HG03432 (cell line): ENCODE measurements around the gene SDC4.
"Not testable (repeated sequence)": the region's sequence is repeated elsewhere in the genome, so short reads cannot be mapped to it uniquely, and the experiment has no call there.

Source experiments
- ATAC-seq: cut with Tn5 transposase; IDR thresholded peaks from one replicate; pipeline ENCODE4 v1.9.1; 2021; ENCODE audit warnings: mild to moderate bottlenecking, moderate library complexity; ENCODE audit not compliant: unreplicated experiment

SDC4 gene

DNA sequence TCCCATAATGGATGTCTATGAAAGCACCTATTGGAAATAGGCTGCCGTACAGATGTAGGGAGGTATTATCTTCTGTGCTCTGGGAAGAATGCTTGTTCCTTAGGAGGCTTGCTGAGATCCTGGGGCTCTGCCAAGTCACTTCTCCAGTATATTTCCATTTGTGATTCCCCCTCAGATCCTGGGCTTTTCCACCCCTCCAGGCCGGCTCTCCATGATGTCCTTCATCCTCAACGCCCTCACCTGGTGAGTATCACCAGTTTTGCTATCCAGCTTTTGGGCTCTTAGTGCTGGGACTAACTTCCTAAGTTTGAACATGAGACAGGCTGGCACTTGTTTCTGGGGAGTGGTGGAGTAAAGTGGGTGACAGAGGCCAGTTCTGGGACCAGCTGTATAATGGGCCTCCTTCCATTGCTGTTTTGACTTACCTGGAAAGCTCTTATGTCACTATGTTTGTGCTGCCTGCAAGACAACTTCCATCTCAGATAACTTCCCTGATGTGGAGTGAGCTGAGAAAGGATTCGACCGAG is 17.3 kb upstream of the SDC4 start:
- no peak for ATAC-seq

DNA sequence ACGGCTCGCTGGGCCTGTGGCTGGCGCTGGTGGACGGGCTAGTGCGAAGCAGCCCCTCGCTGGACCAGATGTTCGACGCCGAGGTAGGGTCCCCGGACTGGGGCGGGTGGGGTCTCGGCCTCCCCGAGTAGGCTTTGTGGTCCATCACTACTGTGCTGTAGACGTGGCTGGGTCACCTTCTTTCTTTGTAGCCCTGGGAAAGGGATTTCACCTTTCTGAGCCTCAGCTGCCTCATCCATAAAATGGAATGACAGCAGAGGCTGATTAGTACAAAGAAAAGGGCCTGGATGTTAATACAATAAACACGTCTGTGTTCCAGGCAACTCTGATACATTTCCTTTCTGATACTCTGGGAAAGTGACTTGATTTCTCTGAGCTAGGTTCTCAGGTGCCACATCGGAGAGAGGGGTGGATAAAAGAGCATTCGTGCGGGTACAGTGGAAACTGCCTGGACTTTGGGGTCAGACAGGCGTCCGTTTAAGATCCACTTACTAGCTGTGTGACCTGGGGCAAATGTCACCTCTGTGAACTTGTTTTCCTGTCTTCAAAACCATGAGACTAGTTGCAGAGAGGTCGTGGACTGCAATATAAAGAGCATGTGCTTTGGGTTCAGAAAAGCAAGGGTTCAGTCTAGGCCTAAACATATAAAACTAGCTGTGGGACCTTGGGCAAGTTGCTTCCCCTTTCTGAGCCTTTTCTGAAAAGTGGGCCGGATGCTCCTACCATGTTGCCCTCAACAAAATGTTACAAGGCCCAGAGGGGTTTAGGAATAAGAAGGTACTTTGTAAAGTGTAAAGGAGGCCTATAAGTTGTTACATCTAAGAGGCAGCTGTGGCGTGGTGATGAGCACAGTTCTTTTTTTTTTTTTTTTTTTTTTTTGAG is 15.6 kb upstream of the SDC4 start:
- no peak for ATAC-seq

DNA sequence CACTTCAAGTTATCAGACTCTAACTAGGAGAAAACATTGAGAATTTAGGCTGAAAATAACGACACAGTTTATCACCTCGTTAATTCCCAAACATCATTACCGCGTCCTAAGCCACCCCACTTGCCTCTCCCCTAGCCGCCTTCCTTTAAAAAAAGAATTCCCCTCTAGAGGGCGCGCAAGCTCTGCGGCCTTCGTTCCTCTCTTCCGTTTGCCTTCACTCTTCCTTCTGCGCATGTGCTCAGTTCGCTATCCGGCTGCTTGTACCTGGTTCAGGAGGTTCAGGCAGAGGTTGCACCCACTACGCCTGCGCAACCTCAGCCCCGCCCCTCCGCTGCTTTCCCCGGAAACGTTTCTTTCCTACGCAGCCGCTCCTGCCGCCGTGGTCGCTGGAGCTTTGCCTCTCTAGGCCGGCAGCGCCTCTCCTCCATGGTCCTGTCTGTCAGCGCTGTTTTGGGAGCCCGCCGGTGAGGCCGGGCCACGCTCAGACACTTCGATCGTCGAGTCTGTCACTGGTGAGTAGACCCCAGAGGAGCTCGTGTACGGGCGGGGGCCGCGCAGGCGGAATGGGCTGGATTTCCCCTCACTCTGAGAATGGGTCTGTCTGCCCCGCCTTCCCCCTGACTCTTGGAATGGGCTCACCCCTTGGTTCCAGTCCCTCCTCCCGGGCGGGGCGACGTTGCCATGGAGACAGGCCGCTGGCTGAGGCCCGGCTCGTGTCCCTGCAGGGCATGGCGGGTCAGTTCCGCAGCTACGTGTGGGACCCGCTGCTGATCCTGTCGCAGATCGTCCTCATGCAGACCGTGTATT is 14.8 kb upstream of the SDC4 start, which contains the start of gene SYS1:
TSS of gene SYS1 (plus strand) at position 353 of the 807 bp plus-strand sequence. CDS start at position 729, 376 bp downstream.
- ATAC-seq: peak; percentile 79

DNA sequence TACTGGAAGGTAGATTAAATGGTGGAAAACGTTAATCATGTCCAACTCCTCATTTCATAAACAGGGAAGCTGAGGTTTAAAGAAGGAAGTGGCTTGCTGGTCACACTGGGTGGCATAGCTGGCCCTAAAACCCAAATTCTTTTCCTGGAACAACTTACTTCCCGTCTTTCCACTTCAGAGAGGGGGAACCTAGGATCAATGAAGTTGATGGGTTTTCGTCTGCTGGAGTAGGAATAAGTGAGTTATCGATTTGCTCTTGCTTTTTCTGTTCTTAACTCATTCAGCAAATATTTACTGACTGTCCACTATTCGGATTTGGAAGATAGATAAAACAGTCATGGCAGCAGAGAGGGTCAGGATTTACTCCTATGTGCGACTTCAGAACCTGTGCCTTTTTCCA is 13.6 kb upstream of the SDC4 start:
- ATAC-seq: no peak

DNA sequence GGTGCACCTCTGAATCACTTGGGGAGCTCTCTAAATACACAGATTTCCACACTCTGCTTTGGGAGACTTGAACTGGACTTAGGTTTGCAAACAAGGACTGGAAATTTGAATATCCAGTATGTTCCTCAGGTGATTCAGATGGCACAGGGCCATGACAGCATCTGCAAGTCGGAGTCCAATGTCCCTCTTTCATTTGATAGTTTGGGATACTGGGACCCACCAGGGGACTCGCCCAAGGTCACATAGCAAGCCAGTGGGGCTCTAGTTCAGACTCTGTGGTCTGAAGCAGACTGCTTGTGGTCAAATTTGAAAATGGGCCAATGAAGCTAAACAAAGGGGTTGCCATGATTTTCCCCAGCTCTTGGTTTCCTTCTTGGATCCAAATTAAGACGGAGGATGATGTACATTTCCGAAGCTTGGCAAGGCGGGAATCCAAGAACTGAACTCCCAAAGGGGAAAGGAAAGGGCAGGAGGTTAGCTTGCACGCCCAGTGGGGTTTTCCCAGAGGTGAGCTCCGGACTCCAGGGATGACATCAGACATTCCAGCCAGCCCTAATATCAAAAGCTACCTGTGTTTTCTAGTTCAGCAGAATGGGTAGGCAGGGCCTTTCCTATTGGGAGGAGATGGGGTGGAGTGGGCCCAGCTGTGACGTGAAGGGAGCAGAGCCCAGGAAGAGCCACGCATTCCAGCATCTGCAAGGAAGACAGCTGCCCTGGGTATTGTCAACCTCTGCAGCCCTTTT is 11.4 kb upstream of the SDC4 start:
- no peak for ATAC-seq

DNA sequence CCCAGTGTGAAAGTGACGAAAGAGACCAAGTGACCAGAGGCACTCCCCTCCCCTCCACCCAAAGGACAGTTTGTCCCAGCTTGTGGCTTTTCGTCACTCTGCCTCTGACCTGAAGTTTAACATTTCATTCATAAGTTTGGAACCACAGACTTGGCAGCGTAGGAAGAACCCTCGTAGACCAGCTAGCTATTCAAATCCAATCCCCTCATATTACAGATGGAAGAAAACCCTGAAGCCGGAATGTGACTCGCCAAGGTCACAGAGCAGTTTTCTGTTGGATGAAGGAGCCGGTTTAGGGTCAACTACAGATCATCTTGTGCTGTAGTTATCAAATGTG is 10.8 kb upstream of the SDC4 start:
- no peak for ATAC-seq

DNA sequence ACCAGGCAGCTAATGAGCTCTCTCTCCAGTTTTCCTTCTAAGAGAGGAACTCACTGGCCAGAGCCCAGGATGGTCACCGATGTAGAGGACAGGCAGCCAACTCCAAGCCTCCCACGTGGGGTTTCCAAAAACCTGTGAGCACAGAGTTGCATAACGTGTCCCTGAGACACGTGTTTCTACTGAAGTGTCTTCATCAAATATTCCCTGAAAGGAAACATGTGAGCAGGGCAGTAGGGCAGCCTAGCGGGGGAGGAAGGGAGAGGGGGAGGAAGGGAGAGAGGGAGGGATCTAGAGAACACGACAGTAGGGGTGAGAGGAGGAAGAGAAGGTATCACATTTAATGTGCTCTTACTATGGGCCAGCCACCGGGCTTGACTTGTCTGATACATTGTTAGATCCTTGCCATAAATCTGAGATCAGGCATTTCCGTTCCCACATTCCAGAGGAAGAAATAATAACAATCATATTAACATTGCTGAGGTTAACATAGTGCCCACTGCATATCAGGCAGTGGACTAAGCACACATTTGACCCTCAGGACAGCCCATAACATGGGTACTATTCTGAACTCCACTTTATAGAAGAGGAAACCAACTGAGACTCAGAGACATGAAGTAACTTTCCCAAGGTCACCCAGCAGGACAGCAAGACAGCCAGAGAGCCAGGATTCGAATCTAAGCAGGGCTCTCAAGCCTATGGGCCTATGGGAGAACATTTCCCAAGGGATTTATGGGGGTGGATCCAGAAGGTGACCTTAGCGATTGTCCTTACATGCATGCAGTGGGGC is 10.3 kb upstream of the SDC4 start:
- ATAC-seq: no peak

DNA sequence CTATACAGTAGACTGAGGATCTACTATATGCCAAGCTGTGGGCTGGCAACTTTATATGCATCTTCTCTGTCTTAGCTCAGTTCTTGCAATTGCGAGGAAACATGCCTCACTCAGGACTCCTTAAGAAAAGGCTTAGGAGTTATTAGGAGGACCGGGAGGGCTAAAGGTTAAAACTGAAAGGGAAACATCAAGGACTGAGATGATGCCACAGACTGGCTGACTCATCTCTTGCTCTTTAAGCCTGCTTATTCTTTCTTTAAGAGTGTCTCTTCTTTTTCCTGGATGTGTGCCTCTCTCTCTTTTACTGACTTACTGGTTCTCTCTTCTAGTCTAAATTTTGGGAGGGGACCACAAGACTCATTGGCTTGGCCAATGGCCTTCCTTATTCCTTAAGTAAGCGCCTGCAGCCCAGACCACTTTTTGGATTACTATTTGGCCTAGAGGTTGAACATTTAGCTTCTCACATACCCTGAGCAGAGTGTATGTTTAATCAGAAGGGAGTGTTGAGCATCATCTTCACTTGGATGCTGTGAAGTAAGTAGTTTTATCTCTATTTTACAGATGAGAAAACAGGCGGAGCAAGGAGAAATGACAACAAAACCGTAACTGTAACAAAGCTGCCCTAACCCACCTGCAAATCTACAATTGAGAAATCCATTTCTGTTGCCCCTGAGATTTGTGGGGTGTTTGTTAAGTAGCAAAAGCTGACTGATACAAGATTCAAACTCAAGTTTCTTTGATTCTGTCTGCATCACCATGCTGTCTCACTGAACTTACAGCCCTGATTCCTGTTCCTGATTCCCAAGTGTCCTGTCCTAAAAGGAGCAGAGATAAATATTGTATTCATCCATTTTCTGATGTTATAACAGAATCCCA is 7.2 kb upstream of the SDC4 start:
- ATAC-seq: no peak

DNA sequence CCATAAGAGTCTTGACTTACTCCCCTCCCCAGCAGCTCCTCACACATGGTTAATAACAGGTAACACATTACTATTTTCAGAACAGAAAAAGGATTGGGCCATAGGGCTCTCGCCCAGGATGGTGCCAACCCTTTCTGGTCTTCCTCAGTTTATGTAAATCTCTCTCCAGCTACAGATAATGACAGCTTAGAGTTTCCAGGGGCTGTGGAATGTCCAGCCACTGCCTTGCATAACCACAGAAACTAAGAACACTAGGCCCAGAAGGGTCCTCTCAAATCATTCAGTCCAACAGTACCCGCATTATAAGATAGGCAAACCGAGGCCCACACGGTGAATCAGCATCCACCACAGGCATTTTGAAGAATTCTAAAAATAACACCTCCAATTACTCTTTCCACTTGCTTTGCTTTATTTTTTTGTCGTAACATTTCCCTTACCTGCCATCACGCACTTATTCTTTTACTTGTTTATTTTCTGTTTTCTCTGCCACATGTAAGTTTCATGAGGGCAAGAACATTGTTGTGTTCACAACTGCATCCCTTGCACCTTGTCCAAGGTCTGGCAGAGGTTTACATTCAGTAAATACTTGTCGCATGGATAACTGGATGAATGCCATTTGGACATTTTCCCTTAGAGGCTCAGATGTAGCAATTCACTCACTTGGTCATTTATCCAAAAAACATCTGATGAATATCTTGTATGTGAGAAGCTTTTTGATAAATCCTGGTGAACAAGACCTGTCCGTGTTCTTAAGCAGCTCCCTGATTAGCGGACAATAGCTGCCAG is 6.4 kb upstream of the SDC4 start:
- ATAC-seq: no peak

DNA sequence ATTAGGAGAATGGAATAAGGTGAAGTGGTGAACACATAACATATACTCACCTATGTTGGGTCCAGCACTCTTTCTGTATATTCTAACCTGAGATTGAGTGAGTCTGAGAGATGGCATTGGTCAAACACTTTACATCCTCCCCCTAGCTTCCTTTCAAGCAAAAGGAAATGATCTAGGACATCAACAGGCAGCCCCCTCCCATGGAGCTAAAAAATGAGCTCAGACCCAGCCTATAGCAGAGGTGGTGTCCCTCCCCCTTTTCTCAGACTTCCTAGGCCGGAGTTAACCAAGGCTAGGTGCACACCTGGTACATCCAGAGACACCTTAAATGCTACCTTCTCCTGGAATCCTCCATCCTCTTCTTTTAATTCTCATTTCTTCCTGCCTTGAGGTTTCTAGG is 5.5 kb upstream of the SDC4 start:
- no peak for ATAC-seq

DNA sequence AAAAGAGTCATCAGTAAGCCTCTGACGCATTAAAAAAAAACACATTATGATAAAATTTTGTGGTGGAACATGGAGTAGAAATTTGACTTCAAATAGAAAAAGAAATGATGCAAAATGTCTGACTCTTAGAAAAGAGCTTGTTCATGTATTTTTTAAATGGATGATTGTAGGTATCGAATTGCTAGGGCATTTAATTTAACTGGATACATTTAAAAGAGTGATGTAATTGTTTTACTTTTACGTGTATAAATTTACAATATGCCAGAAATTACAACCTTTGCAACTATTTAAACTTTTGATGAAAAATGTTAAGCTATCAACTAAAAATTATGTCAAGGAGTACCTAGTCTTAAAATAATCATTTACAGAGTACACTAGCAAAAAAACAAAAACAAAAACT is 4.5 kb upstream of the SDC4 start:
- ATAC-seq: no peak

DNA sequence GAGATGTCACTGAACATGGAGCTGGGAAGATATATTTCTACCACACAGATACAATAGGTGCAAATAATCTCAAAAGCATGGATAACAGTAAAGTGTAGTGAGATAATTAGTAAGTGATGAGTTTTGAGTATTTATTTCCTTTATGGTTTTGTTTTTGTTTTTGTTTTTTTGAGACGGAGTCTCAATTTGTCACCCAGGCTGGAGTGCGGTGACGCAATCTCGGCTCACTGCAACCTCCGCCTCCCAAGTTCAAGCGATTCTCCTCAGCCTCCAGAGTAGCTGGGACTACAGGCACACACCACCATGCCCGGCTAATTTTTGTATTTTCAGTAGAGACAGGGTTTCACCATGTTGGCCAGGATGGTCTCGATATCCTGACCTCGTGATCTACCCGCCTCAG is 2.6 kb upstream of the SDC4 start:
- ATAC-seq: not testable (repeated sequence)

DNA sequence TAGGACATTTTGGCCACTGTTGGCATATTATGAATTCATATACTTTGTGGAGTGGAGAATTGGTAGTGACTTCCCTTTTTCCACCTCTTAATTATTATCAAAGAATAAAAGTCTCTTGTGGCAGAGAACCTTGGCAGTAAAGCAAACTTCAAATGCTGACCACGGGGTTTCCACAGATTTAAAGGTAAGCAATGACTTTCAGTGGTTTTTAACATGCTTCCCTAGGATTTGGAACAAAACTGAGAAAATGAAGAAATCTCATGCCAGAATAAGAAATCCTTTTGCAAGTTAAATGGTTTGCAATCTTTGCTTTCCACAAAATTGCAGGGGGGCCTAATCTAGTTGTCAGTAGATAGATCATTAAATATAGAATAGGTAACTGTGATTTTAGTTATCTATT is 2.0 kb upstream of the SDC4 start:
- ATAC-seq: no peak

DNA sequence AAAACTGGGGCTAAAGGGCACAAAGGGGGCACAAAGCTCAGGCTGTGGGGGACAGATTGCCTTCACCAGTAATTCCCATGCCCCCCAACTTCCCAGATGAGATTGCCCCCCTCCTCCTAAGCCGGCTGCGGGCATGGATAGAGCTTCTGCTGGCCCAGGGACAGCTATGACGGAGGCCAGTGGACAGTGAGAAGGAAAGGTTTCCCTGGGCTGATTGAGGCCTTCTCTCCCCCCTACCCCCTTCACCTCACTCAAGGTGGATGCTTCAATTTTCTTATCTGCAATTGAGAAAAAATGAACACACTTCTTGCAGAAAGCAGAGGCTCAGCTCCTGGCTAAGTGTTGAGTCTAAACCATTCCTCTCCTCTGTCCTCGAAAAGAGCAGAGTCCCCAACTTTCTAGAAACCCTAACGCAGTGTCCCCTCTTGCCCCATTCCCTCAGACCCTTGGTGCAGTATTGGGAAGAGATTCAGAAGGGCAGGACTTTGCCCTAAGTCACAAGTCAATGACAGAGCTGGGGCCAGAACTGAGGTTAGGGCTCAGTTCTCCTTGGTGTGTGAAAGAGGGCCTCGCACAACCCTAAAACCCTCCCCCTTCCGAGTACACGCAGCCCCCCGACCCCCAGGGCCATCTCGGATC is 808 bp downstream of the SDC4 start:
- ATAC-seq: no peak

DNA sequence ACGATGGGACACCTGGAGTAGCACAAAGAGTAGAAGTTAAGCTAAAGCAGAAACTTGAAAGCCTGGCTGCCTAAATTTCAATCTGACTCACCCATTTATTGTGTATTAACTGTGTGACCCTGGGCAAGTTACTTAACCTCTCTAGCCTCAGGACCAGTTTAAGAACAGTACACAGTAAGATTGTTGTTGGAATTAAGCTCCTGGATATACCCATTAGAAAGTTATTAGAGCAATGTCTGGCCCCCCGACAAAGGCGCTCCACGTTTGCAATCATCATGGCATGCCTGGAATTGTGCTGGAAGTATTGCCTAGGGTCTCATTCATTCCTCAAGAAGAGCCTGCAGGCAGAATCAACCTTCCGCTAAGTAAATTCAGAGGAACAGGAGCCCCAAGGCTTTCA is 1.4 kb downstream of the SDC4 start:
- no peak for ATAC-seq

DNA sequence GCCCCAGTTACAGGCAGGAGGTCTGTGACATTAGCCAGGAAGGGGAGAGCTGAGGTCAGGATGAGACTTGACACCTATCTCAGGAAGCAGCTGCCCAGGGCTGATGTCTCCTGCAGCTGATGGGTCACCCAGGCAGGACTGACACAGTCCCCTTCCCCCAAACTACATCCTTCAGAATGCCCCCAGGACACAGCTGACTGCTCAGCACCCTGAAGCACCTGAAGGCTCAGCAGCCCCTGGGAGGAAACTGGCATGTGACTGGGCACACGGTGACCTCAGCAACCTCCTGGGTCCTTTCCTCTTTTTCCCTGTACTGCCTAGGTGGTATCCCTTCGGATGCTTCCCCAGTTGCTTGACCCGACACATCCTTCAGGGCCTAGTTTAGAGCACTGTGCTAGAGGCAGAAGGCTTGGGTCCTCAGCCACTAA is 1.9 kb downstream of the SDC4 start:
- ATAC-seq: no peak

DNA sequence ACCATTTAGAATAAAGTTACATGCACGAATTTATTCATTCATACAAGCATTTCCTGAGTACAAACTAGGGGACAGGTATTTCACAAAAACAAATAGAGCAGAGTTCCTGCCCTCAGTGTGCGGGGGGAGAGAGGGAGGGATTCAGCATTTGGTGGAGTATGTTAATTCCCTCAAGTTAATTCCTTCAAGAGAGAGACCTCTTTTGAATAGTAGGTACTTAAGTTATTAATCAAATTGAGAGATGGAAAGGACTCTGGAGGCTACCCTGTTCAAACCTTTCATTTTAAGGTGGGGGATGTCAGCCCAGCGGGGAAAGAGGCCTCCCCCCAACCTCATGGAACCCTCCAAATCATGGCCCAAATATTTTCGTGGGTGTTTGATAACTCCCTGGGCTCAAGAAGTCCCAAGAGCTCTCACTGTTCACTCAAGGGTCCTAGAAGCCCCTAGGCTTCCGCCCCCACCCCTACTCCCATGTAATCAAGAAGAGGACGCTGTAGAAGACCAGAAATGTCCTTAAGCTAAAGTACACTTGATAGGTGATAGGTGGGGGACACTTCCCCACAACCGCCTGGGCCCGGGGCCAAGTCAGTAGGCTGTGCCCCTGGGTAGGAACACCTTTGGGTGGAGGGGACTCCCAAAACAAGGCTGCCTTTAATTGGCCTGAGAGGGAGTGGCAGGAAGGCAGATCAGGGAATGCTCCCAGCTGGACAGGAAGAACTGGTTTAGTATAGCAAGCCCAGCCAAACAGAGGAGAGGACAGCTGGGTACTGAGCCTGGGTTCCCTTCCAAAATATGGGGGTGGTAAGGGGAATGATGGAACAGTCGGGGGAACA is 2.9 kb downstream of the SDC4 start:
- ATAC-seq: no peak
